HuH-7.5 (cell line): ENCODE measurements around the gene ACY1.

Experiments
- DNase-seq: peaks from one replicate; pipeline ENCODE4 v3.0.0; 2011; ENCODE audit warnings: low spot score

ACY1 gene

GRCh38 chr3:51945926-51946705, 37.2 kb upstream of the ACY1 start:
- DNase-seq, result no peak

GRCh38 chr3:51946796-51947195, 36.5 kb upstream of the ACY1 start:
- no peak for DNase-seq

GRCh38 chr3:51947215-51947900, 36.0 kb upstream of the ACY1 start:
- no peak for DNase-seq

GRCh38 chr3:51948016-51948580, 35.2 kb upstream of the ACY1 start:
- no peak for DNase-seq

GRCh38 chr3:51949121-51949520, 34.2 kb upstream of the ACY1 start:
- DNase-seq, result no peak

- no peak for DNase-seq
Observed at GRCh38 chr3:51950899-51951298, 32.4 kb upstream of the ACY1 start.

GRCh38 chr3:51953445-51953844, 29.9 kb upstream of the ACY1 start:
- no peak for DNase-seq

- no peak for DNase-seq
Observed at GRCh38 chr3:51954105-51954504, 29.2 kb upstream of the ACY1 start.

GRCh38 chr3:51954713-51955112, 28.6 kb upstream of the ACY1 start:
- DNase-seq, result no peak

- no peak for DNase-seq
Observed at GRCh38 chr3:51955175-51955892, 28.0 kb upstream of the ACY1 start, which contains the start of gene GPR62. Gene GPR62 (plus strand): TSS chr3:51955381. CDS start chr3:51955653, 272 bp downstream.

- DNase-seq, result peak; percentile 68
Observed at GRCh38 chr3:51955893-51956770, 27.2 kb upstream of the ACY1 start.

- no peak for DNase-seq
Observed at GRCh38 chr3:51957520-51958205, 25.7 kb upstream of the ACY1 start.

GRCh38 chr3:51958603-51959521, 24.5 kb upstream of the ACY1 start:
- no peak for DNase-seq

- no peak for DNase-seq
Observed at GRCh38 chr3:51959651-51960050, 23.7 kb upstream of the ACY1 start.

GRCh38 chr3:51960386-51960785, 22.9 kb upstream of the ACY1 start:
- no peak for DNase-seq

- no peak for DNase-seq
Observed at GRCh38 chr3:51961011-51961410, 22.3 kb upstream of the ACY1 start.

- no peak for DNase-seq
Observed at GRCh38 chr3:51961602-51962569, 21.4 kb upstream of the ACY1 start.

- DNase-seq, result no peak
Observed at GRCh38 chr3:51962854-51963530, 20.3 kb upstream of the ACY1 start.
